ENCODE data around the gene GPR153.

Gene GPR153

GRCh38 chr1:6298940-6299465 is 38.1 kb upstream of the GPR153 start:
- Histone ChIP-seq H3K9me3 (ENCODE audit: control insufficient read depth, insufficient read depth, low read length) (no peaks in the 10 kb centered on the region), H3K27me3 (ENCODE audit: control insufficient read depth, insufficient read depth, low read length) (no peaks in the 10 kb centered on the region), H3K36me3 (ENCODE audit: control insufficient read depth, insufficient read depth, low read length) (peaks cover 18% of the 10 kb centered on the region), H3K4me3 (ENCODE audit: low read depth, low read length) (no peak overlapping the region), H3K4me1 (ENCODE audit: control insufficient read depth, insufficient read depth, low read length) (no peaks in the 10 kb centered on the region), H3K9ac (ENCODE audit: low read depth, low read length) (no peak overlapping the region)

- Histone ChIP-seq H3K36me3 (ENCODE audit: control insufficient read depth, insufficient read depth, low read length) (peaks cover 23% of the 10 kb centered on the region), H3K4me1 (ENCODE audit: control insufficient read depth, insufficient read depth, low read length) (no peaks in the 10 kb centered on the region)
These were observed 37.6 kb upstream of the GPR153 start for GRCh38 chr1:6298530-6298929.

GRCh38 chr1:6295910-6296309 is 35.0 kb upstream of the GPR153 start:
- no peaks in the 10 kb centered on the region for H3K4me1 ChIP-seq (ENCODE audit: control insufficient read depth, insufficient read depth, low read length)
- no peaks in the 10 kb centered on the region for H3K27me3 ChIP-seq (ENCODE audit: control insufficient read depth, insufficient read depth, low read length)
- no peak overlapping the region for H3K4me3 ChIP-seq (ENCODE audit: low read depth, low read length)
- H3K36me3 ChIP-seq (ENCODE audit: control insufficient read depth, insufficient read depth, low read length) = peaks cover 22% of the 10 kb centered on the region
- H3K9ac ChIP-seq (ENCODE audit: low read depth, low read length) = no peak overlapping the region
- H3K9me3 ChIP-seq (ENCODE audit: control insufficient read depth, insufficient read depth, low read length) = no peaks in the 10 kb centered on the region

More at GRCh38 chr1:6298530-6298929, 37.6 kb upstream of the GPR153 start:
- Histone ChIP-seq H3K9me3 (ENCODE audit: control insufficient read depth, insufficient read depth, low read length) (no peaks in the 10 kb centered on the region), H3K27me3 (ENCODE audit: control insufficient read depth, insufficient read depth, low read length) (no peaks in the 10 kb centered on the region), H3K4me3 (ENCODE audit: low read depth, low read length) (no peak overlapping the region), H3K9ac (ENCODE audit: low read depth, low read length) (no peak overlapping the region)

- no peak overlapping the region for H3K9ac ChIP-seq (ENCODE audit: low read depth, low read length)
- H3K36me3 ChIP-seq (ENCODE audit: control insufficient read depth, insufficient read depth, low read length) = peaks cover 22% of the 10 kb centered on the region
- H3K9me3 ChIP-seq (ENCODE audit: control insufficient read depth, insufficient read depth, low read length) = no peaks in the 10 kb centered on the region
These were observed 34.1 kb upstream of the GPR153 start for GRCh38 chr1:6294890-6295556.

GRCh38 chr1:6294080-6294889 is 33.4 kb upstream of the GPR153 start:
- H3K4me3 ChIP-seq (ENCODE audit: low read depth, low read length) = no peak overlapping the region
- no peaks in the 10 kb centered on the region for H3K27me3 ChIP-seq (ENCODE audit: control insufficient read depth, insufficient read depth, low read length)
- H3K36me3 ChIP-seq (ENCODE audit: control insufficient read depth, insufficient read depth, low read length) = peaks cover 22% of the 10 kb centered on the region
- no peaks in the 10 kb centered on the region for H3K4me1 ChIP-seq (ENCODE audit: control insufficient read depth, insufficient read depth, low read length)
- no peak overlapping the region for H3K9ac ChIP-seq (ENCODE audit: low read depth, low read length)
- no peaks in the 10 kb centered on the region for H3K9me3 ChIP-seq (ENCODE audit: control insufficient read depth, insufficient read depth, low read length)

More at GRCh38 chr1:6294890-6295556, 34.1 kb upstream of the GPR153 start:
- H3K27me3 ChIP-seq (ENCODE audit: control insufficient read depth, insufficient read depth, low read length) = no peaks in the 10 kb centered on the region
- no peak overlapping the region for H3K4me3 ChIP-seq (ENCODE audit: low read depth, low read length)
- H3K4me1 ChIP-seq (ENCODE audit: control insufficient read depth, insufficient read depth, low read length) = no peaks in the 10 kb centered on the region

- H3K9me3 ChIP-seq (ENCODE audit: control insufficient read depth, insufficient read depth, low read length) = no peaks in the 10 kb centered on the region
- no peak overlapping the region for H3K9ac ChIP-seq (ENCODE audit: low read depth, low read length)
- no peaks in the 10 kb centered on the region for H3K27me3 ChIP-seq (ENCODE audit: control insufficient read depth, insufficient read depth, low read length)
- no peak overlapping the region for H3K4me3 ChIP-seq (ENCODE audit: low read depth, low read length)
- peaks cover 26% of the 10 kb centered on the region for H3K36me3 ChIP-seq (ENCODE audit: control insufficient read depth, insufficient read depth, low read length)
- H3K4me1 ChIP-seq (ENCODE audit: control insufficient read depth, insufficient read depth, low read length) = no peaks in the 10 kb centered on the region
These were observed 31.2 kb upstream of the GPR153 start for GRCh38 chr1:6292102-6292501.

- H3K36me3 ChIP-seq (ENCODE audit: control insufficient read depth, insufficient read depth, low read length) = peaks cover 17% of the 10 kb centered on the region
- no peaks in the 10 kb centered on the region for H3K27me3 ChIP-seq (ENCODE audit: control insufficient read depth, insufficient read depth, low read length)
- no peaks in the 10 kb centered on the region for H3K4me1 ChIP-seq (ENCODE audit: control insufficient read depth, insufficient read depth, low read length)
- no peak overlapping the region for H3K4me3 ChIP-seq (ENCODE audit: low read depth, low read length)
- H3K9me3 ChIP-seq (ENCODE audit: control insufficient read depth, insufficient read depth, low read length) = no peaks in the 10 kb centered on the region
- no peak overlapping the region for H3K9ac ChIP-seq (ENCODE audit: low read depth, low read length)
These were observed 27.8 kb upstream of the GPR153 start for GRCh38 chr1:6288665-6289064.

GRCh38 chr1:6288026-6288425 is 27.1 kb upstream of the GPR153 start:
- Histone ChIP-seq H3K27me3 (ENCODE audit: control insufficient read depth, insufficient read depth, low read length) (no peaks in the 10 kb centered on the region), H3K4me3 (ENCODE audit: low read depth, low read length) (no peak overlapping the region), H3K4me1 (ENCODE audit: control insufficient read depth, insufficient read depth, low read length) (no peaks in the 10 kb centered on the region), H3K36me3 (ENCODE audit: control insufficient read depth, insufficient read depth, low read length) (peaks cover 11% of the 10 kb centered on the region), H3K9me3 (ENCODE audit: control insufficient read depth, insufficient read depth, low read length) (no peaks in the 10 kb centered on the region), H3K9ac (ENCODE audit: low read depth, low read length) (no peak overlapping the region)

GRCh38 chr1:6287431-6287886 is 26.6 kb upstream of the GPR153 start:
- no peak overlapping the region for H3K9ac ChIP-seq (ENCODE audit: low read depth, low read length)
- H3K27me3 ChIP-seq (ENCODE audit: control insufficient read depth, insufficient read depth, low read length) = no peaks in the 10 kb centered on the region
- H3K9me3 ChIP-seq (ENCODE audit: control insufficient read depth, insufficient read depth, low read length) = no peaks in the 10 kb centered on the region
- H3K4me1 ChIP-seq (ENCODE audit: control insufficient read depth, insufficient read depth, low read length) = no peaks in the 10 kb centered on the region
- no peak overlapping the region for H3K4me3 ChIP-seq (ENCODE audit: low read depth, low read length)
- H3K36me3 ChIP-seq (ENCODE audit: control insufficient read depth, insufficient read depth, low read length) = peaks cover 10% of the 10 kb centered on the region

GRCh38 chr1:6287029-6287428 is 26.1 kb upstream of the GPR153 start:
- Histone ChIP-seq H3K9me3 (ENCODE audit: control insufficient read depth, insufficient read depth, low read length) (no peaks in the 10 kb centered on the region), H3K9ac (ENCODE audit: low read depth, low read length) (no peak overlapping the region), H3K36me3 (ENCODE audit: control insufficient read depth, insufficient read depth, low read length) (peaks cover 10% of the 10 kb centered on the region), H3K27me3 (ENCODE audit: control insufficient read depth, insufficient read depth, low read length) (no peaks in the 10 kb centered on the region), H3K4me1 (ENCODE audit: control insufficient read depth, insufficient read depth, low read length) (no peaks in the 10 kb centered on the region), H3K4me3 (ENCODE audit: low read depth, low read length) (no peak overlapping the region)

GRCh38 chr1:6286266-6286665 is 25.4 kb upstream of the GPR153 start:
- Histone ChIP-seq H3K36me3 (ENCODE audit: control insufficient read depth, insufficient read depth, low read length) (peaks cover 10% of the 10 kb centered on the region), H3K9ac (ENCODE audit: low read depth, low read length) (no peak overlapping the region), H3K27me3 (ENCODE audit: control insufficient read depth, insufficient read depth, low read length) (no peaks in the 10 kb centered on the region), H3K9me3 (ENCODE audit: control insufficient read depth, insufficient read depth, low read length) (no peaks in the 10 kb centered on the region), H3K4me1 (ENCODE audit: control insufficient read depth, insufficient read depth, low read length) (no peaks in the 10 kb centered on the region), H3K4me3 (ENCODE audit: low read depth, low read length) (no peak overlapping the region)

- Histone ChIP-seq H3K9me3 (ENCODE audit: control insufficient read depth, insufficient read depth, low read length) (no peaks in the 10 kb centered on the region), H3K4me1 (ENCODE audit: control insufficient read depth, insufficient read depth, low read length) (no peaks in the 10 kb centered on the region), H3K36me3 (ENCODE audit: control insufficient read depth, insufficient read depth, low read length) (peaks cover 9% of the 10 kb centered on the region), H3K4me3 (ENCODE audit: low read depth, low read length) (no peak overlapping the region), H3K9ac (ENCODE audit: low read depth, low read length) (no peak overlapping the region), H3K27me3 (ENCODE audit: control insufficient read depth, insufficient read depth, low read length) (no peaks in the 10 kb centered on the region)
These were observed 24.4 kb upstream of the GPR153 start for GRCh38 chr1:6285336-6285735.
